ENCODE measurements around the gene HSF2. TPM values are rescaled to one million over a fixed set of nuclear protein-coding genes. Genes with fewer than 3 reads are reported as not detected.

Gene HSF2
- total RNA-seq, 1 experiment from 2014 or later = 12.3 TPM

GRCh38 chr6:122472022-122472340 is 72.5 kb downstream of the HSF2 start:
- Histone ChIP-seq H3K36me3 (ENCODE audit: control insufficient read depth, insufficient read depth, low read length) (no peaks in the 10 kb centered on the region), H3K27me3 (replicated peaks; ENCODE audit: control insufficient read depth, insufficient read depth, low read length) (no peaks in the 10 kb centered on the region), H3K4me3 (ENCODE audit: low read depth, low read length) (peak overlapping the region; percentile 92), H3K9me3 (no peaks in the 10 kb centered on the region), H3K4me1 (peaks cover 5% of the 10 kb centered on the region; the same call in 1 of the 2 replicates)
- ChIA-PET POLR2A (no interaction called here), CTCF (interaction anchor here (0.6 kb wide), 1 partner anchor 60 kb away, joined by 3 read pairs; no protein-coding TSS in a partner anchor)
- DNase-seq = no peak
- no peaks in the 10 kb centered on the region for H3K9me3 Mint-ChIP-seq (ENCODE audit: unreplicated experiment)
- intact Hi-C loops (cut with micrococcal nuclease; ENCODE audit: unreplicated experiment) = loop anchor here (5.0 kb wide), 3 partner anchors 75 to 140 kb away; partner anchors contain the start of genes HSF2 and PKIB
- H3K27ac Mint-ChIP-seq (ENCODE audit: unreplicated experiment) = peak overlapping the region; percentile 92
- H3K4me1 Mint-ChIP-seq (ENCODE audit: low read depth, unreplicated experiment) = no peaks in the 10 kb centered on the region
- no TSS peak for BruUV-seq (replicated peaks)
- H3K4me3 Mint-ChIP-seq (ENCODE audit: unreplicated experiment) = peak overlapping the region; percentile 93
- no peaks in the 10 kb centered on the region for H3K27me3 Mint-ChIP-seq (ENCODE audit: insufficient read depth, unreplicated experiment)
- TF ChIP-seq, protein P1, sequence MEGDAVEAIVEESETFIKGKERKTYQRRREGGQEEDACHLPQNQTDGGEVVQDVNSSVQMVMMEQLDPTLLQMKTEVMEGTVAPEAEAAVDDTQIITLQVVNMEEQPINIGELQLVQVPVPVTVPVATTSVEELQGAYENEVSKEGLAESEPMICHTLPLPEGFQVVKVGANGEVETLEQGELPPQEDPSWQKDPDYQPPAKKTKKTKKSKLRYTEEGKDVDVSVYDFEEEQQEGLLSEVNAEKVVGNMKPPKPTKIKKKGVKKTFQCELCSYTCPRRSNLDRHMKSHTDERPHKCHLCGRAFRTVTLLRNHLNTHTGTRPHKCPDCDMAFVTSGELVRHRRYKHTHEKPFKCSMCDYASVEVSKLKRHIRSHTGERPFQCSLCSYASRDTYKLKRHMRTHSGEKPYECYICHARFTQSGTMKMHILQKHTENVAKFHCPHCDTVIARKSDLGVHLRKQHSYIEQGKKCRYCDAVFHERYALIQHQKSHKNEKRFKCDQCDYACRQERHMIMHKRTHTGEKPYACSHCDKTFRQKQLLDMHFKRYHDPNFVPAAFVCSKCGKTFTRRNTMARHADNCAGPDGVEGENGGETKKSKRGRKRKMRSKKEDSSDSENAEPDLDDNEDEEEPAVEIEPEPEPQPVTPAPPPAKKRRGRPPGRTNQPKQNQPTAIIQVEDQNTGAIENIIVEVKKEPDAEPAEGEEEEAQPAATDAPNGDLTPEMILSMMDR (IDR thresholded peaks at IDR 0.05; ENCODE audit: insufficient read depth in 1 of 2, low read depth in 1 of 2, low read length in 1 of 2, severe bottlenecking in 1 of 2, unreplicated experiment in 1 of 2) = no peak
- peaks cover 13% of the 10 kb centered on the region for H3K36me3 Mint-ChIP-seq (ENCODE audit: insufficient read depth, unreplicated experiment)

- TF ChIP-seq, protein P1 (IDR thresholded peaks at IDR 0.05; ENCODE audit: insufficient read depth in 1 of 2, low read depth in 1 of 2, low read length in 1 of 2, severe bottlenecking in 1 of 2, unreplicated experiment in 1 of 2) = peak; percentile 19 to 30
- no peaks in the 10 kb centered on the region for H3K9me3 Mint-ChIP-seq (ENCODE audit: unreplicated experiment)
- peaks cover 9% of the 10 kb centered on the region for H3K36me3 Mint-ChIP-seq (ENCODE audit: insufficient read depth, unreplicated experiment)
- no TSS peak for BruUV-seq (replicated peaks)
- no peaks in the 10 kb centered on the region for H3K27me3 ChIP-seq (replicated peaks; ENCODE audit: control insufficient read depth, insufficient read depth, low read length)
- H3K27ac Mint-ChIP-seq (ENCODE audit: unreplicated experiment) = no peak overlapping the region
- no peaks in the 10 kb centered on the region for H3K4me1 Mint-ChIP-seq (ENCODE audit: low read depth, unreplicated experiment)
- no peaks in the 10 kb centered on the region for H3K9me3 ChIP-seq
- H3K4me1 ChIP-seq = no peaks in the 10 kb centered on the region
- intact Hi-C loops (cut with micrococcal nuclease; ENCODE audit: unreplicated experiment) = loop anchor here (1.0 kb wide), 1 partner anchor 54 kb away; no protein-coding TSS in a partner anchor
- ChIA-PET POLR2A (no interaction called here), CTCF (no interaction called here)
- no peak overlapping the region for H3K4me3 Mint-ChIP-seq (ENCODE audit: unreplicated experiment)
- no peaks in the 10 kb centered on the region for H3K27me3 Mint-ChIP-seq (ENCODE audit: insufficient read depth, unreplicated experiment)
- no peak for DNase-seq
- no peak overlapping the region for H3K4me3 ChIP-seq (ENCODE audit: low read depth, low read length)
- no peaks in the 10 kb centered on the region for H3K36me3 ChIP-seq (ENCODE audit: control insufficient read depth, insufficient read depth, low read length)
These were observed 76.7 kb downstream of the HSF2 start for GRCh38 chr6:122476131-122476530.

- H3K27me3 ChIP-seq (replicated peaks; ENCODE audit: control insufficient read depth, insufficient read depth, low read length) = no peaks in the 10 kb centered on the region
- H3K4me1 ChIP-seq = no peaks in the 10 kb centered on the region
- no peaks in the 10 kb centered on the region for H3K9me3 Mint-ChIP-seq (ENCODE audit: unreplicated experiment)
- BruUV-seq (replicated peaks) = no TSS peak
- CTCF ChIA-PET = interaction anchor here (0.7 kb wide), 2 partner anchors 48 to 1427 kb away, joined by 3 read pairs; no protein-coding TSS in a partner anchor
- H3K36me3 ChIP-seq (ENCODE audit: control insufficient read depth, insufficient read depth, low read length) = no peaks in the 10 kb centered on the region
- no peak for DNase-seq
- TF ChIP-seq, protein P1 (IDR thresholded peaks at IDR 0.05; ENCODE audit: insufficient read depth in 1 of 2, low read depth in 1 of 2, low read length in 1 of 2, severe bottlenecking in 1 of 2, unreplicated experiment in 1 of 2) = no peak
- no peaks in the 10 kb centered on the region for H3K27me3 Mint-ChIP-seq (ENCODE audit: insufficient read depth, unreplicated experiment)
- intact Hi-C loops (cut with micrococcal nuclease; ENCODE audit: unreplicated experiment) = no loop called here
- H3K4me3 ChIP-seq (ENCODE audit: low read depth, low read length) = no peak overlapping the region
- POLR2A ChIA-PET = no interaction called here
- H3K9me3 ChIP-seq = no peaks in the 10 kb centered on the region
- no peak overlapping the region for H3K27ac Mint-ChIP-seq (ENCODE audit: unreplicated experiment)
- no peak overlapping the region for H3K4me3 Mint-ChIP-seq (ENCODE audit: unreplicated experiment)
- H3K4me1 Mint-ChIP-seq (ENCODE audit: low read depth, unreplicated experiment) = no peaks in the 10 kb centered on the region
- no peaks in the 10 kb centered on the region for H3K36me3 Mint-ChIP-seq (ENCODE audit: insufficient read depth, unreplicated experiment)
These were observed 83.3 kb downstream of the HSF2 start for GRCh38 chr6:122482750-122483080.

Other genes with a start within 250 kb of the HSF2 start
- gene SERINC1, start 72.2 kb downstream of the HSF2 start, total RNA-seq (2022) = 70.2 and 72.2 TPM in 2 replicates
- 18.6 and 18.8 TPM in 2 replicates for gene PKIB, start 210.8 kb downstream of the HSF2 start, total RNA-seq (2022)

Data from Caco-2 (cell line).